ENCODE measurements around the gene SCT. TPM values are rescaled to one million over a fixed set of nuclear protein-coding genes. Genes with fewer than 3 reads are reported as not detected.

The SCT gene
- total and polyA plus RNA-seq, 2 experiments from 2014 or later, result 2.6 TPM; not detected in 1

- no peaks in the 10 kb centered on the region; the same call in 2 of the 3 replicates for H3K4me1 Mint-ChIP-seq
- H2AFZ ChIP-seq, result no peak overlapping the region
- peaks cover 79% of the 10 kb centered on the region for H3K36me3 Mint-ChIP-seq (ENCODE audit: low read depth)
- H3K9me2 ChIP-seq (ENCODE audit: insufficient read depth), result no peaks in the 10 kb centered on the region
- peaks cover 18% of the 10 kb centered on the region; the same call in 1 of the 2 replicates for H3K79me2 ChIP-seq (replicated peaks; ENCODE audit: insufficient read depth)
- H3K4me3 ChIP-seq, result no peak overlapping the region
- peaks cover 20% of the 10 kb centered on the region for H4K20me1 ChIP-seq (replicated peaks; ENCODE audit: insufficient read depth)
- no peak for DNase-seq (ENCODE audit: low spot score)
- H3K4me2 ChIP-seq, result no peak overlapping the region
- H3K4me1 ChIP-seq (ENCODE audit: insufficient read depth), result no peaks in the 10 kb centered on the region
- no peaks in the 10 kb centered on the region; the same call in none of the 3 replicates for H3K9me3 Mint-ChIP-seq
- H3K36me3 ChIP-seq (ENCODE audit: insufficient read depth), result peaks cover 22% of the 10 kb centered on the region; the same call in 1 of the 2 replicates
- no peak overlapping the region for H3K27ac ChIP-seq (ENCODE audit: low read depth)
- no peak for ATAC-seq
- peaks cover 19% of the 10 kb centered on the region for H3F3A ChIP-seq (replicated peaks; ENCODE audit: low read depth)
- TF ChIP-seq NANOG (IDR thresholded peaks at IDR 0.05; ENCODE audit: borderline replicate concordance) (no peak), ZNF331 (CRISPR knock-in tag; IDR thresholded peaks at IDR 0.05; ENCODE audit: low read depth) (no peak), STAT1 (IDR thresholded peaks at IDR 0.05; ENCODE audit: unreplicated experiment) (no peak), JUNB (IDR thresholded peaks at IDR 0.05; ENCODE audit: unreplicated experiment) (no peak), EZH2 (IDR thresholded peaks at IDR 0.05; ENCODE audit: low read depth, unreplicated experiment) (no peak), CREB1 (CRISPR knock-in tag; IDR thresholded peaks at IDR 0.05; ENCODE audit: low read depth) (no peak), EZH2phosphoT487 (IDR thresholded peaks at IDR 0.05; ENCODE audit: unreplicated experiment) (no peak)
- TF ChIP-seq, protein P1, sequence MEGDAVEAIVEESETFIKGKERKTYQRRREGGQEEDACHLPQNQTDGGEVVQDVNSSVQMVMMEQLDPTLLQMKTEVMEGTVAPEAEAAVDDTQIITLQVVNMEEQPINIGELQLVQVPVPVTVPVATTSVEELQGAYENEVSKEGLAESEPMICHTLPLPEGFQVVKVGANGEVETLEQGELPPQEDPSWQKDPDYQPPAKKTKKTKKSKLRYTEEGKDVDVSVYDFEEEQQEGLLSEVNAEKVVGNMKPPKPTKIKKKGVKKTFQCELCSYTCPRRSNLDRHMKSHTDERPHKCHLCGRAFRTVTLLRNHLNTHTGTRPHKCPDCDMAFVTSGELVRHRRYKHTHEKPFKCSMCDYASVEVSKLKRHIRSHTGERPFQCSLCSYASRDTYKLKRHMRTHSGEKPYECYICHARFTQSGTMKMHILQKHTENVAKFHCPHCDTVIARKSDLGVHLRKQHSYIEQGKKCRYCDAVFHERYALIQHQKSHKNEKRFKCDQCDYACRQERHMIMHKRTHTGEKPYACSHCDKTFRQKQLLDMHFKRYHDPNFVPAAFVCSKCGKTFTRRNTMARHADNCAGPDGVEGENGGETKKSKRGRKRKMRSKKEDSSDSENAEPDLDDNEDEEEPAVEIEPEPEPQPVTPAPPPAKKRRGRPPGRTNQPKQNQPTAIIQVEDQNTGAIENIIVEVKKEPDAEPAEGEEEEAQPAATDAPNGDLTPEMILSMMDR (conservative IDR thresholded peaks at IDR 0.05; ENCODE audit: low read depth in 2 of 2), result no peak
- H3K4me3 Mint-ChIP-seq, result no peak overlapping the region
- H3K27me3 Mint-ChIP-seq (ENCODE audit: insufficient read depth, low read depth, poor library complexity), result peaks cover 18% of the 10 kb centered on the region
- H3K27ac Mint-ChIP-seq, result no peak overlapping the region
- no peaks in the 10 kb centered on the region for H3K27me3 ChIP-seq (ENCODE audit: insufficient read depth)
Observed at GRCh38 chr11:592918-593317, 34.1 kb downstream of the SCT start.

- Histone ChIP-seq H3K79me2 (replicated peaks; ENCODE audit: insufficient read depth) (peaks cover 19% of the 10 kb centered on the region; the same call in 1 of the 2 replicates), H4K20me1 (replicated peaks; ENCODE audit: insufficient read depth) (peaks cover 24% of the 10 kb centered on the region), H3K27me3 (ENCODE audit: insufficient read depth) (no peaks in the 10 kb centered on the region), H3K36me3 (ENCODE audit: insufficient read depth) (peaks cover 22% of the 10 kb centered on the region; the same call in 1 of the 2 replicates), H3K9me2 (ENCODE audit: insufficient read depth) (no peaks in the 10 kb centered on the region), H3K4me2 (no peak overlapping the region), H2AFZ (no peak overlapping the region), H3K4me3 (no peak overlapping the region), H3F3A (replicated peaks; ENCODE audit: low read depth) (peaks cover 19% of the 10 kb centered on the region), H3K27ac (ENCODE audit: low read depth) (no peak overlapping the region), H3K4me1 (ENCODE audit: insufficient read depth) (no peaks in the 10 kb centered on the region)
- DNase-seq (ENCODE audit: low spot score) (no peak), ATAC-seq (no peak)
- peaks cover 83% of the 10 kb centered on the region for H3K36me3 Mint-ChIP-seq (ENCODE audit: low read depth)
- no peak overlapping the region for H3K27ac Mint-ChIP-seq
- peaks cover 18% of the 10 kb centered on the region for H3K27me3 Mint-ChIP-seq (ENCODE audit: insufficient read depth, low read depth, poor library complexity)
- no peaks in the 10 kb centered on the region; the same call in 2 of the 3 replicates for H3K4me1 Mint-ChIP-seq
- no peak overlapping the region; the same call in 2 of the 3 replicates for H3K4me3 Mint-ChIP-seq
- H3K9me3 Mint-ChIP-seq, result no peaks in the 10 kb centered on the region; the same call in none of the 3 replicates
- TF ChIP-seq ZNF114 (CRISPR knock-in tag; IDR thresholded peaks at IDR 0.05) (no peak), JUNB (IDR thresholded peaks at IDR 0.05; ENCODE audit: unreplicated experiment) (no peak), EZH2phosphoT487 (IDR thresholded peaks at IDR 0.05; ENCODE audit: unreplicated experiment) (no peak), CREB1 (CRISPR knock-in tag; IDR thresholded peaks at IDR 0.05; ENCODE audit: low read depth) (no peak), EZH2 (IDR thresholded peaks at IDR 0.05; ENCODE audit: low read depth, unreplicated experiment) (no peak), POLR2AphosphoS5 (IDR thresholded peaks at IDR 0.05; ENCODE audit: low read depth) (no peak), ZNF462 (CRISPR knock-in tag; IDR thresholded peaks at IDR 0.05) (no peak)
- TF ChIP-seq, protein P1 (conservative IDR thresholded peaks at IDR 0.05; ENCODE audit: low read depth in 2 of 2), result no peak
Observed at GRCh38 chr11:592501-592900, 34.5 kb downstream of the SCT start.

Data from GM23338 (cell line).